Activated naive CD8-positive, alpha-beta T cell (primary cell): ENCODE data around the gene PAQR7.

Experiments
- H3K27ac Mint-ChIP-seq: one replicate; pipeline ENCODE4 v1.8.0; 2021; ENCODE audit warnings: mixed read lengths
- H3K27me3 Mint-ChIP-seq: one replicate; pipeline ENCODE4 v1.8.0; 2021; ENCODE audit warnings: mixed read lengths
- H3K36me3 Mint-ChIP-seq: one replicate; pipeline ENCODE4 v1.8.0; 2021; ENCODE audit warnings: mixed read lengths
- H3K4me1 Mint-ChIP-seq: one replicate; pipeline ENCODE4 v1.8.0; 2021; ENCODE audit warnings: low read depth, mixed read lengths
- H3K4me3 Mint-ChIP-seq: one replicate; pipeline ENCODE4 v1.8.0; 2021; ENCODE audit warnings: mild to moderate bottlenecking, mixed read lengths
- H3K9me3 Mint-ChIP-seq: one replicate; pipeline ENCODE4 v1.8.0; 2021; ENCODE audit warnings: low read depth, mixed read lengths

PAQR7 gene

GRCh38 chr1:25871704-25872494 is 3.6 kb downstream of the PAQR7 start:
- Mint-ChIP-seq H3K4me1 (peaks cover 6% of the 10 kb centered on the region), H3K27ac (no peak overlapping the region), H3K4me3 (no peak overlapping the region), H3K27me3 (no peaks in the 10 kb centered on the region), H3K36me3 (no peaks in the 10 kb centered on the region), H3K9me3 (no peaks in the 10 kb centered on the region)

- Mint-ChIP-seq H3K27ac (no peak overlapping the region), H3K4me1 (peaks cover 6% of the 10 kb centered on the region), H3K9me3 (no peaks in the 10 kb centered on the region)
Measured at GRCh38 chr1:25871086-25871703, 4.3 kb downstream of the PAQR7 start.

GRCh38 chr1:25870614-25871013 is 4.9 kb downstream of the PAQR7 start:
- H3K4me1 Mint-ChIP-seq, result peaks cover 4% of the 10 kb centered on the region
- no peak overlapping the region for H3K4me3 Mint-ChIP-seq
- H3K9me3 Mint-ChIP-seq, result no peaks in the 10 kb centered on the region
- H3K27ac Mint-ChIP-seq, result no peak overlapping the region
- peaks cover 4% of the 10 kb centered on the region for H3K36me3 Mint-ChIP-seq
- no peaks in the 10 kb centered on the region for H3K27me3 Mint-ChIP-seq

More at GRCh38 chr1:25871086-25871703, 4.3 kb downstream of the PAQR7 start:
- Mint-ChIP-seq H3K27me3 (no peaks in the 10 kb centered on the region), H3K4me3 (no peak overlapping the region), H3K36me3 (peaks cover 1% of the 10 kb centered on the region)

- peaks cover 3% of the 10 kb centered on the region for H3K4me1 Mint-ChIP-seq
- H3K9me3 Mint-ChIP-seq, result no peaks in the 10 kb centered on the region
- no peak overlapping the region for H3K4me3 Mint-ChIP-seq
- no peaks in the 10 kb centered on the region for H3K27me3 Mint-ChIP-seq
- H3K27ac Mint-ChIP-seq, result no peak overlapping the region
- H3K36me3 Mint-ChIP-seq, result peaks cover 4% of the 10 kb centered on the region
Measured at GRCh38 chr1:25869909-25870606, 5.5 kb downstream of the PAQR7 start.

- Mint-ChIP-seq H3K36me3 (peaks cover 7% of the 10 kb centered on the region), H3K4me1 (no peaks in the 10 kb centered on the region), H3K9me3 (no peaks in the 10 kb centered on the region), H3K4me3 (no peak overlapping the region), H3K27ac (no peak overlapping the region), H3K27me3 (no peaks in the 10 kb centered on the region)
Measured at GRCh38 chr1:25867210-25867991, 8.1 kb downstream of the PAQR7 start.

DNA sequence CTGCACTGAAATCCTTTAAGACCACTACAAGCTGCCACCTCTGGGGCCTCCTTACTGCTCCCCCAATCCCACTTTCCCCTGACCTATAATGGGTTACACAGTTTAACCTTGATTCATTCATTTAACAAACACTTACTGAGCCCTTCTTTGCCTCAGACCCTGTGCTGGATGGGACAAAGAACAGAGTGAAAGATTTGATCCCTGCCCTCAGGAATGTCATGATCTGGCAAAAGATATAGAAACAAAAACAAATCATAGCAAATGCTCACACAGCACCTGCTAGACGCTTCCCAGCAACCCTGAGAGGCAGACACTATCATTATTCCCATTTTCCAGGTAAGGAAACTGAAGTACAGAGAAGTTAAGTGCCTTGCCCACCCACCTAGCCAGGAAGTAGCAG is 9.2 kb downstream of the PAQR7 start:
- Mint-ChIP-seq H3K36me3 (peaks cover 7% of the 10 kb centered on the region), H3K27ac (no peak overlapping the region), H3K9me3 (no peaks in the 10 kb centered on the region), H3K27me3 (no peaks in the 10 kb centered on the region), H3K4me1 (no peaks in the 10 kb centered on the region), H3K4me3 (no peak overlapping the region)

DNA sequence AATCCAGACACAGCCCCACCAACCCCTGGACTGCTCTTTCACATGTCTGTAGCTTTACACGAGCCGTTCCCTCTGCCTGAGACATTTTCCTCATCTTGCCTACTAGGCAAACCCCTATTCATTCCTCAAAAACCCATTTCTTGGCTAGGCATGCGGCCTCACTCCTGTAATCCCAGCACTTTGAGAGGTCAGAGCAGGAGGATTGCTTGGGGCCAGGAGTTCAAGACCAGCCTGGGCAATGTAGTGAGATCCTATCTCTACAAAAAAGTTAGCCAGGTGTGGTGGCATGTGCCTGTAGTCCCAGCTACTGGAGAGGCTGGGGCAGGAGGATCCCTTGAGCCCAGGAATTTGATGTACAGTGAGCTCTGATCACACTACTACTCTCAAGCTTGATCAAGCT is 11.1 kb downstream of the PAQR7 start:
- H3K27me3 Mint-ChIP-seq, result no peaks in the 10 kb centered on the region
- H3K4me1 Mint-ChIP-seq, result peaks cover 10% of the 10 kb centered on the region
- H3K9me3 Mint-ChIP-seq, result no peaks in the 10 kb centered on the region
- no peak overlapping the region for H3K4me3 Mint-ChIP-seq
- H3K36me3 Mint-ChIP-seq, result peaks cover 7% of the 10 kb centered on the region
- H3K27ac Mint-ChIP-seq, result no peak overlapping the region

DNA sequence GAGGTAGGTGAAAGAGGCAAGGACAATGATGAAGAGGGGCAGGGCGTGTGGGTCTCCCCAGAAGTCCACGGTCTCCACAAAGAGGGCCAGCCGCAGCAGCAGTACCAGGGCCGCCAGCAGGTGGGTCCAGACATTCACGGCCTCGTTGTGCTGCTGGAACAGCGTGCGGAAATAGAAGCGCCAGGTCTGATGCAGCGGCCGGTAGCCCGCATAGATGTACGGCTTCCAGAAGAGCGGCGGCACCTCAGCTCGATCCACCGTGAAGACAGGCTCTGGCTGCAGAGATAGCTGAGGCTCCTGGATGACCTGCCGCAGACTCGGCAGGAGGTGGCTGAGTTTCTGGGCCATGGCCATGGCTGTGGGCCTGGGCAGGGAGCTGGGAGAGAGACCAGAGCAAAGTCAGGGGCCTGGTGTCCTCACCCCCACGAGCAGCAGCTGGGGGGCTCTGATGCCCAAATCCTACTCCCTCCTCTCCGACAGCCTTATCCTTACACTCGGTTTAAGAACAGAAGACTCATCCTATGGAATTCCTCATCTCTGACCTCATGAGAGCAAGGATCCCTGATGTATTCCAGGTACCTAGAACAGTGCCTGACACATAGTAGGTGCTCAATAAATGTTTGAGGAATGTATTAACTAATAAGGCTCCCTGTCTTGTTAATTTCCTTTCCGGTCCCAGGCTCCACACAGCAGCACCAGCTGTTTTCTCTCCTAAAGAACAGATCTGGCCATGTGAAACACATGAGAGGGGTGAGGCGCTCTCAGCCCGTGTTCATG is 11.8 kb downstream of the PAQR7 start:
- Mint-ChIP-seq H3K27me3 (no peaks in the 10 kb centered on the region), H3K4me1 (peaks cover 16% of the 10 kb centered on the region), H3K4me3 (no peak overlapping the region), H3K27ac (no peak overlapping the region), H3K36me3 (peaks cover 7% of the 10 kb centered on the region), H3K9me3 (no peaks in the 10 kb centered on the region)

GRCh38 chr1:25862785-25863485 is 12.6 kb downstream of the PAQR7 start:
- H3K4me1 Mint-ChIP-seq, result peaks cover 18% of the 10 kb centered on the region
- H3K4me3 Mint-ChIP-seq, result no peak overlapping the region
- no peak overlapping the region for H3K27ac Mint-ChIP-seq
- no peaks in the 10 kb centered on the region for H3K9me3 Mint-ChIP-seq
- peaks cover 7% of the 10 kb centered on the region for H3K36me3 Mint-ChIP-seq
- no peaks in the 10 kb centered on the region for H3K27me3 Mint-ChIP-seq

GRCh38 chr1:25861316-25862286 is 13.9 kb downstream of the PAQR7 start:
- no peaks in the 10 kb centered on the region for H3K27me3 Mint-ChIP-seq
- peak overlapping the region; percentile 46 for H3K27ac Mint-ChIP-seq
- H3K4me1 Mint-ChIP-seq, result peaks cover 18% of the 10 kb centered on the region
- H3K36me3 Mint-ChIP-seq, result peaks cover 7% of the 10 kb centered on the region
- H3K4me3 Mint-ChIP-seq, result peak overlapping the region; percentile 63
- H3K9me3 Mint-ChIP-seq, result no peaks in the 10 kb centered on the region

- Mint-ChIP-seq H3K4me1 (peaks cover 18% of the 10 kb centered on the region), H3K27ac (peak within 1 kb of the TSS; percentile 88), H3K4me3 (peak within 1 kb of the TSS; percentile 91), H3K27me3 (no peaks in the 10 kb centered on the region), H3K9me3 (no peaks in the 10 kb centered on the region), H3K36me3 (peaks cover 3% of the 10 kb centered on the region)
Measured at GRCh38 chr1:25858906-25859789, 16.4 kb downstream of the PAQR7 start, which contains the start of gene AUNIP. Gene AUNIP (minus strand): TSS chr1:25859457. CDS start chr1:25859357, 100 bp downstream.

- peaks cover 3% of the 10 kb centered on the region for H3K36me3 Mint-ChIP-seq
- H3K27ac Mint-ChIP-seq, result peak overlapping the region; percentile 73
- H3K9me3 Mint-ChIP-seq, result no peaks in the 10 kb centered on the region
- peak overlapping the region; percentile 91 for H3K4me3 Mint-ChIP-seq
- no peaks in the 10 kb centered on the region for H3K27me3 Mint-ChIP-seq
- peaks cover 18% of the 10 kb centered on the region for H3K4me1 Mint-ChIP-seq
Measured at GRCh38 chr1:25858494-25858893, 17.0 kb downstream of the PAQR7 start.
